ENCODE results near the gene SYNE1.

- TF ChIP-seq REST (IDR thresholded peaks at IDR 0.05) = no peak
- TF ChIP-seq CTCF (IDR thresholded peaks at IDR 0.05; ENCODE audit: low read depth, low read length, missing input control) = no peak
These were observed 524.5 kb downstream of the SYNE1 start for GRCh38 chr6:152112491-152113261.
